SH-SY5Y (cell line): ENCODE data around the gene TECTA.

Source experiments
- GATA2 ChIP-seq: IDR thresholded peaks from 2 replicates; pipeline ENCODE4 v1.6.1; 2011; ENCODE audit warnings: mild to moderate bottlenecking, low read depth, low read length
- GATA3 ChIP-seq: IDR thresholded peaks from 2 replicates; pipeline ENCODE4 v1.6.1; 2011; ENCODE audit warnings: low read depth, mild to moderate bottlenecking, low read length, moderate library complexity

The TECTA gene

GRCh38 chr11:121100943-121101342 is at the start of gene TECTA:
Gene TECTA, plus strand, starts transcription at chr11:121101243. Its CDS starts 1,423 bp downstream, at chr11:121102666.
- no peak for TF ChIP-seq GATA3
- no peak for TF ChIP-seq GATA2

GRCh38 chr11:121053244-121053643 is 47.8 kb upstream of the TECTA start:
- TF ChIP-seq GATA2 (no peak), GATA3 (no peak)

GRCh38 chr11:121054266-121054665 is 46.8 kb upstream of the TECTA start:
- TF ChIP-seq GATA2 (no peak), GATA3 (no peak)

GRCh38 chr11:121055076-121055475 is 46.0 kb upstream of the TECTA start:
- TF ChIP-seq GATA2 (no peak), GATA3 (no peak)

- TF ChIP-seq GATA3, result no peak
- TF ChIP-seq GATA2, result no peak
Measured at GRCh38 chr11:121057922-121058321, 43.1 kb upstream of the TECTA start.

GRCh38 chr11:121058941-121059340 is 42.1 kb upstream of the TECTA start:
- no peak for TF ChIP-seq GATA2
- no peak for TF ChIP-seq GATA3

- TF ChIP-seq GATA3 (no peak), GATA2 (no peak)
Measured at GRCh38 chr11:121059605-121060004, 41.4 kb upstream of the TECTA start.

- TF ChIP-seq GATA3 (no peak), GATA2 (no peak)
Measured at GRCh38 chr11:121063728-121064127, 37.3 kb upstream of the TECTA start.

- TF ChIP-seq GATA2 (no peak), GATA3 (no peak)
Measured at GRCh38 chr11:121066623-121067022, 34.4 kb upstream of the TECTA start.

- no peak for TF ChIP-seq GATA2
- no peak for TF ChIP-seq GATA3
Measured at GRCh38 chr11:121067026-121067425, 34.0 kb upstream of the TECTA start.

- TF ChIP-seq GATA2, result no peak
- TF ChIP-seq GATA3, result no peak
Measured at GRCh38 chr11:121067453-121067852, 33.6 kb upstream of the TECTA start.

- TF ChIP-seq GATA3 (no peak), GATA2 (no peak; the same call in 1 of the 2 replicates)
Measured at GRCh38 chr11:121067962-121068647, 32.9 kb upstream of the TECTA start.

GRCh38 chr11:121068787-121069186 is 32.3 kb upstream of the TECTA start:
- TF ChIP-seq GATA2, result no peak
- TF ChIP-seq GATA3, result no peak

- TF ChIP-seq GATA3, result no peak
- TF ChIP-seq GATA2, result no peak
Measured at GRCh38 chr11:121070951-121071845, 29.8 kb upstream of the TECTA start.
